Stimulated activated CD8-positive, alpha-beta memory T cell treated with anti-CD3 and anti-CD28 coated beads, Interleukin-15, amount 100 ng/mL, for 24 hours (primary cell): ENCODE results near the gene ARVCF.
A peak's percentile ranks its signal among the peaks of the same experiment; 100 is the strongest.

Experiments used
- DNase-seq: peaks from one replicate; pipeline ENCODE4 v3.0.0-alpha.2; 2020; ENCODE audit warnings: low read depth

Gene ARVCF, protein sequence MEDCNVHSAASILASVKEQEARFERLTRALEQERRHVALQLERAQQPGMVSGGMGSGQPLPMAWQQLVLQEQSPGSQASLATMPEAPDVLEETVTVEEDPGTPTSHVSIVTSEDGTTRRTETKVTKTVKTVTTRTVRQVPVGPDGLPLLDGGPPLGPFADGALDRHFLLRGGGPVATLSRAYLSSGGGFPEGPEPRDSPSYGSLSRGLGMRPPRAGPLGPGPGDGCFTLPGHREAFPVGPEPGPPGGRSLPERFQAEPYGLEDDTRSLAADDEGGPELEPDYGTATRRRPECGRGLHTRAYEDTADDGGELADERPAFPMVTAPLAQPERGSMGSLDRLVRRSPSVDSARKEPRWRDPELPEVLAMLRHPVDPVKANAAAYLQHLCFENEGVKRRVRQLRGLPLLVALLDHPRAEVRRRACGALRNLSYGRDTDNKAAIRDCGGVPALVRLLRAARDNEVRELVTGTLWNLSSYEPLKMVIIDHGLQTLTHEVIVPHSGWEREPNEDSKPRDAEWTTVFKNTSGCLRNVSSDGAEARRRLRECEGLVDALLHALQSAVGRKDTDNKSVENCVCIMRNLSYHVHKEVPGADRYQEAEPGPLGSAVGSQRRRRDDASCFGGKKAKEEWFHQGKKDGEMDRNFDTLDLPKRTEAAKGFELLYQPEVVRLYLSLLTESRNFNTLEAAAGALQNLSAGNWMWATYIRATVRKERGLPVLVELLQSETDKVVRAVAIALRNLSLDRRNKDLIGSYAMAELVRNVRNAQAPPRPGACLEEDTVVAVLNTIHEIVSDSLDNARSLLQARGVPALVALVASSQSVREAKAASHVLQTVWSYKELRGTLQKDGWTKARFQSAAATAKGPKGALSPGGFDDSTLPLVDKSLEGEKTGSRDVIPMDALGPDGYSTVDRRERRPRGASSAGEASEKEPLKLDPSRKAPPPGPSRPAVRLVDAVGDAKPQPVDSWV

GRCh38 chr22:20016734-20017621 is at the start of gene ARVCF:
ARVCF (minus strand) TSS chr22:20016823; CDS start chr22:19990794, 26,029 bp downstream.
- peak; percentile 84 for DNase-seq

GRCh38 chr22:20065896-20066616 is 49.4 kb upstream of the ARVCF start:
- DNase-seq = no peak

GRCh38 chr22:20064545-20065262 is 48.1 kb upstream of the ARVCF start:
- DNase-seq = no peak

DNA sequence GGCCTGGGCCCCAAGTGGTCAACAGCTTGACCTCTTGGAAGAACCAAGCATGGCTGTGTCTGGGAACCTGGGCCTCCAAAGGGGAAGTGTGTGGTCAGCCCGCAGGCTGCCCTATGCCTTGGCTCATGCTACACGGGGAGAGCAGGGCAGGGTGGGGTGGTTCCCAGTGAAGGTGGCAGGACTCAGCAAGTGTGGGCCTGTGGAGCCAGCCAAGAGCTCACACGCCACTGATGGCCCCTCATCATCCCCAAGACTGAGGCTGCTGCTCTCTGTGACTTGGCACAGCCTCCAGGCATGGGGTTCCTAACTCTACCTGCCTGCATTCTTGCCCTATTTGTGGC is 47.5 kb upstream of the ARVCF start:
- DNase-seq = no peak

- DNase-seq = no peak
These were observed 46.9 kb upstream of the ARVCF start for GRCh38 chr22:20063271-20064139.

GRCh38 chr22:20062766-20063083 is 46.1 kb upstream of the ARVCF start:
- DNase-seq = no peak

DNA sequence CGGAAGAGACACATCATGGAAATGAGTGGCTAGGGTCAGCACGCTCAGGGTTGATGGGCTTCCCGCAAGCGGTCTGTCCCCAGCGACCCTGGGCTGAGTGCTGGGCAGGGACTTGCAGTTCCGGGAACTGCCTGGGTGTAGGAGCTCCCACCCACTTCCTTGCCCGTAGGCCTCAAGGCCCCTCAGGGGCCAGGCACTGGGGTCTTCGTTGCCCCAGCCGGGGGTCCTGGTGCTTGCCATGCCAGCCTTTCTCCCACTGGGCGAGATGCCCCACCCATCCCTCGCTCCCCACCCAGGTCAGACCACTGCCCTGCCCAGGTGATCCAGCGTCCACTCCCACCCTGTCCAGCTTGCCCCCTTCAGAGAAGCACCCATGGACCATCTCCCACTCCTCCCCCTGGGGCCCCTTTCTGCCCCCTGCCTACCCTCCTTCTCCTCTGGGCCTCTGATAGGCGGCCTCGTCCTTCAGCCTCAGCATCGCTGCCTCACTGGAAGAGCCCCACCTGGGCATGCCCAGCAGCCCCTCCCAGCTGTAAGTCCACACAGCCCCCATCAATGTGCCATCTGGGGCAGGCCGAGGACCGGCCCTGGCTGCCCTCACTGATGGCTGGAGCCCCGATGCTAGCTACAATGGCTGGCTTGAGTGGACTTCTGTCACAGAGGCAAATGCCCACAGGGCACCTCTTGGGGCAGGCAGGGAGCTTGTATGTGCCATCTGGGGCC is 45.6 kb upstream of the ARVCF start:
- DNase-seq = no peak

DNA sequence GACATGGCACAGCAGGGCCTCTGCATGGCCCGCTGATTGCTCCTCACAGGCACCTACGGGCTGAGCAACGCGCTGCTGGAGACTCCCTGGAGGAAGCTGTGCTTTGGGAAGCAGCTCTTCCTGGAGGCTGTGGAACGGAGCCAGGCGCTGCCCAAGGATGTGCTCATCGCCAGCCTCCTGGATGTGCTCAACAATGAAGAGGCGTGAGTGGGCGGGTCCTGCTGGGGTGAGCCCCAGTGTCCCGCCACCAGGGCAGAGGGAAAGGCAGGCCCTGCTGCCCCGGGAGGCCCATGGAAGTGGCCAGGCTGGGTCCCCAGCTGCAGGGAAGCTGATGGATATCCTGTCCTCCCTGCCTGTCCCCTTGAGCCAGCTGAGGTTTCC is 44.8 kb upstream of the ARVCF start:
- no peak for DNase-seq

- DNase-seq = no peak
These were observed 44.3 kb upstream of the ARVCF start for GRCh38 chr22:20060700-20061480.

- DNase-seq = no peak
These were observed 42.6 kb upstream of the ARVCF start for GRCh38 chr22:20058989-20059770.

DNA sequence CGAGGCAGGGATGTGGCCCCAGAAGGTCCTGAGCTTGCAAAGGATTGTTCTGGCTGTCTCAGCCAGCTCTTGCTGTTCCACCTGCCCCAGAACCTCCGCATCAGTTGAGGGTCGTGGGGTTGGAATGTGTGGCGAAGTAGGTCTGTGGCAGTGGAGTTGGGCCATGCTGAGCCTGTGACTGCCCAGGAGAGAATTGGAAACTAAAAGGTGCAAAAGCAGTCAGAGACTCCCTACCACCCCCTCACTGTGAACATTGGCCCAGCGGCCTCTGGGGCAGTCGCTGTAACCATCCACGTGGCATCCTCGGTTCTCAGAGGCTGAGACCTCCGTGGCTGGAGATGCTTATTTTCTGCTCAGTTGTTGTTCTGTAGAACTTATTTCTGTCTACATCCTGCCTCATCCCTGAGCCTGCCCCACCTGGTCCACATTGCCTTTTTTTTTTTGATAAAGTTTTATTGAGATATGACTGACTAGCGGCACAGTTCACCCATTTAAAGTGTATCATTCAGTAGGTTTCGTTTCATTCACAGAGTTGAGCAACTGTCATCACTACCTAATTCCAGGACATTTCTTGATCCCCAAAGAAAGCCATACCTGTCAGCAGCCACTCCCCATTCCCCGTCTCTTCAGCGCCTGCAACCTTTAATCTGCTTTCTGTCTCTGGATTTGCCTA is 41.1 kb upstream of the ARVCF start:
- DNase-seq = no peak

GRCh38 chr22:20056696-20057386 is 40.2 kb upstream of the ARVCF start:
- no peak for DNase-seq

DNA sequence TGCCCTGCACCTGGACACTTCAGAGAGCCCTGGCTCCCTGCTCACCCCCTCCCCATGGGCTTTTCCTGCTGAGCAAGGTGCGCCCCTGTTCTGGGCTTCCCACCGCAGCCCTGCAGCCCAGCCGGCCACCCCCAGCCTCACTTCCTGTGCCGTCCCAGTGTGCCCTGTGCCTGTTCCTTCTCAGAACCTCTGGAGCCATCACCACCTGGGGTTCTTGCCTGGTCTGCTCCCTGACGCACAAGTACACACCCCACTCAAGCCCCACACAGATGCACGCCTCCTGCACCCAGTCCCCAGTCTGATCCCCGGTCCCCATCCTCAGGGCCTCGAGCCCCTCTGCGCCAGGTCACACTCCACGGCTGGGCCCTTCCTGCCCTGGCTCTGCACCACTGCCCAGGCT is 39.5 kb upstream of the ARVCF start:
- DNase-seq = no peak

- DNase-seq = no peak
These were observed 39.0 kb upstream of the ARVCF start for GRCh38 chr22:20055654-20056053.

GRCh38 chr22:20055144-20055543 is 38.5 kb upstream of the ARVCF start:
- no peak for DNase-seq

GRCh38 chr22:20054485-20054884 is 37.9 kb upstream of the ARVCF start:
- DNase-seq = no peak
